Activated CD4-positive, alpha-beta T cell treated with anti-CD3 and anti-CD28 coated beads for 48 hours (primary cell): ENCODE measurements around the gene THBS2.
"Not testable (repeated sequence)": the region's sequence is repeated elsewhere in the genome, so short reads cannot be mapped to it uniquely, and the experiment has no call there.

Source experiments
- DNase-seq: peaks from one replicate; pipeline ENCODE4 v3.0.0-alpha.2; 2020

Gene THBS2

DNA sequence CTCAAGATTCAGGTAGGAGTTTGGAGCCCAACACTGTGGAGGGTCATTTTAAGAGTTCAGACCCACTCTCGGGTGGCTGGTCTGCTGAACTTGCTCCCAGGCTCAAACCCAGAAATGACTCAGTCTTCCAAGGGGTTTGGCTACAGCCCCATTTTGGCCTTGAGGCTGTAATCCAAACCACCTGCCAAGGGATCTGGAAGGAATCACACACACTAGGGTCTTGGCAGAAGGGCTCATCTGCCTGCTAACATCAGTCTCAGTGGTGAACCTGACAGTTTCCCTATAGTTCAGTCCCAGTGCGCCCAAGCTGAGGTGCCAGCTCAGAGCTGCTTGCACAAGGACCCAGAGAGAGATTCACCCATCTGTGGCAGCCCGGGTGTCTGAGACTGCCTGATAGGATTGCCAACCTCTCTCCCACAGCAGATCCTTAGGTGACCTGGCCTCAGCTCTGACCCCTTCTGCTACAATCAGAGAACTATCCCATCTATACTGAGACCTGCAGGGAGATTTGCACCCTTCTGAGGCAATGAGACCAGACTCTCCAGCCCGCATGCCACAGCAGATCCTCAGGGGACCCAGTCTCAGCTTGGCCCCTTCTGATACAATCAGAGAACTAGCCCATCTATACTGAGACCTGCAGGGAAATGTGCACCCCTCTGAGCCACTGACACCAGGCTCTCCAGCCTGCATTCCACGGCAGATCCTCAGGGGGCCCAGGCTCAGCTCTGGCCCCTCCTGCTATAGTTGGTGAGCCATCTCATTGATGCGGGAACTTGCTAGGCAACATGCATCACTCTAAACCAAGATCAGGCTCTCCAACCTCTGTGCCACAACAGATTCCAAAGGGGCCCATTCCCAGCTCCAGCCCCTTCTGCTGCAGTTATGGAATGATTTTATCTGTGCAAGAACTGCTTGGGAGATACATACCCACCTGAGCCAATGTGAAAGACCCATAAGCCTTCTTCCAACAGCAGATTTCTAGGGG, 48.2 kb downstream of the THBS2 start:
- no peak for DNase-seq

DNA sequence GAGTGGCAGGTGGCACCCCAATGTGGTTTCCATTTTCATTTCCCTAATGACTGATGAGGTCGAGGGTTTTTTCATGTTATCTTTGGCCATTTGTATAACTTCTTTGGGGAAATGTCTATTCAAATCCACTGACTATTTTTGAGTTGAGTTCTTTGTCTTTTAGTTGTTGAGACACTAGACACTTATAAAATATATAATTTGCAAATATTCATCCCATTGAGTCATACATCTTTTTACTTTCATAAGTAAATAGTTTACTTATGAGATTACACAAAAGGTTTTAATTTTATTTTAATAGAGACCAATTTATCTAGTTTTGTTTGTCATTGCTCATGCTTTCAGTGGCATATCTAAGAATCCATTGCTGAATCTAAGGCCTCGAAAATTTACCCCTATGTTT, 49.5 kb downstream of the THBS2 start:
- no peak for DNase-seq

DNA sequence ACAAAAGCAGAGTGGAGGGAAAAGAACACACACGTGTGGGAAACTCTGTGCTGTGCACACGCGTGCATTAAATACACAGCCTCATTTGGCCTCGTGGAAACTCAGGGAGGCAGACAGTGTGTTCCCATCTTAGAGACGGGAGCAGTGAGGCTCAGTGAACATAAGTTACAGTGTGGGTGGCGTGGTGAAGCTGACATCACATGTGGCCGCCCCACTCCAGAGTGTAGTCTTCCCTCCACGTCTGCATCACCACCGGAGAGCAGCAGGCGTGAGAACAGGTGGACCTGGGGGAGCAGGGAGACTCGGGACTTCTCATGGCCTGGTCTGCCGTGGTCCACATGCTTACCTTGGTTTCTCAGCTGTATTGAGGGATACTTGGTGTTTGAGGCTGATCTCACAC, 51.7 kb downstream of the THBS2 start:
- DNase-seq: no peak

DNA sequence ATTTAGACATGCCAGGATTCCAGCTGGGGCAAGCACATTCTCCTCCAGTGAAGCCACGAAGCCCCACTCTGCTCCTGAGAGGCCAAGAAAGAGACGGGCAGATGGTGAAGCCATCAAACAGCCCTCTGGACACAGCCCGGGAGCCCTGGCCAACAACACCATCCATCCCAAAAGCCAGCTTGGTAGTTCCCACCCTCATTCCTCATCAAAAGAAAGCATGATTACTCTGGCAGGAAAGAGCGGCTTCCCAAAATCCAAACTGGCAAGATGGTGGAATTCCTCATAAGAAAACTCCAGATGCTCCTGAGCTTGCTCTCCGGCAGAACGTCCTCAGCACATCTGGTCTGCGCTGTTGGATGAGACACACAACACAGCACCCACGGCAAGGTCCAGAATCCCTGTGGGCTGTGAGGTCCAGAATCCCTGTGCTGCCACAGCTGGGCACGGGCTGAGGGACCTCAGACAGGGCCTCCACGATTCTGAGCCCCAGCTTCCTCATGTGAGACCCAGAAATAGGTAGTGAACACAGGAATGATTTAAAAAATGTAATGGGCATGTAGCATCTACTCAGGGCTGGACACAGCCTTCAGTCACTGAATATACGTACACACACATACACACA, 52.6 kb downstream of the THBS2 start:
- DNase-seq: no peak

DNA sequence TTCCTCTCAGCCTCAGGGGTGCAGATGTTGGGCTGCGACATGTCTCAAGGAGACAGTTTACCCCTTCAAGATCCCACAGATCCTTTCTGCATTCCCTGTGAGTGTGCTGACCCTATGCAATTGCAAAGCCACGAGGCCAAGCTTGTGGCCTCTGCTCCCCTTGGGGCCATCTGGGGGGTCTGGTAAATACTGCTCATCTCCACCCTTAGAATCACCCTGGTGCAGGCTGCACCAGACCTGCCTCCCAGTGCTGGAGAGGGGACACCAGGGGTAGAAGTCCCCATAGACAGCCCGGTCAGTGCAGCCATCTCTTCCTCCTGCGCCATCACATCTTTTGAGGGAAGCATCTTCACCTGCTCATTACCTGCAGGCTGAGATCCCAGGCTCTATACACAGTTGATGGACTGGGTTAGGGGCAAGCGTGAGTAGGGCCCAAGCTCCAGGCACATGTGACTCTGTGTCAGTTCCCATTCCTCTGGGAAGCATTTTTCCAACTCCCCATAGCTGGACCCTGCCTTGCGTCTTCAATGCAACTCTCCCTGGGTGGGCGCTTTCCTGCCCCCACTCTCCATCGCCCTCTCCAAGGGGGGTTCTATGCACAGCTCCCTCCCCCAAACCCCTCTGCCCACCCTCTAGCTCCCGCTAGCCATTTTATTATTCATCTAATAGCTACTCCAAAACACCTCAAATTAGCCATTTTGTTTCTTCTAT, 53.9 kb downstream of the THBS2 start:
- no peak for DNase-seq

DNA sequence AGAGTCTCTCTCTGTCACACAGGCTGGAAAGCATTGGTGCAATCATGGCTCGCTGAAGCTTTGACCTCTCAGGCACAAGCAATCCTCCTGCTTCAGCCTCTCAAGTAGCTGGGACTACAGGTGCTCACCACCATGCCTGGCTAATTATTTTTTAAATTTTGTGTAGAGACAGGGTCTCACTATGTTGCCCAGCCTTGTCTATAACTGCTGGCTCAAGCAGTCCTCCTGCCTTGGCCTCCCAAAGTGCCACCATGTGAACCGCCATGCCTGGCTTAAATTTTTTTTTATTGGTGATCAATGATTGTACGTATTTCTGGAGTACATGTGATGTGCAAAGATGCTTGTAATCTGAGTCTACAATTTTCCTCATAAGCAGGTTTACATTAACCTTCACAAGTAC, 54.8 kb downstream of the THBS2 start:
- no peak for DNase-seq

DNA sequence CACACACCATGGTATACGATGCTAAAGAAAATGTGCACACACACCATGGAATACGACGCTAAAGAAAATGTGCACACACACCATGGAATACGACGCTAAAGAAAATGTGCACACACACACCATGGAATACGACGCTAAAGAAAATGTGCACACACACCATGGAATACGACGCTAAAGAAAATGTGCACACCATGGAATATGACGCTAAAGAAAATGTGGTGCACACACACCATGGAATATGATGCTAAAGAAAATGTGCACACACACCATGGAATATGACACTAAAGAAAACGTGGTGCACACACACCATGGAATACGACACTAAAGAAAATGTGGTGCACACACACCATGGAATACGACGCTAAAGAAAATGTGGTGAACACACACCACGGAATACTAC, 55.7 kb downstream of the THBS2 start:
- DNase-seq: not testable (repeated sequence)

DNA sequence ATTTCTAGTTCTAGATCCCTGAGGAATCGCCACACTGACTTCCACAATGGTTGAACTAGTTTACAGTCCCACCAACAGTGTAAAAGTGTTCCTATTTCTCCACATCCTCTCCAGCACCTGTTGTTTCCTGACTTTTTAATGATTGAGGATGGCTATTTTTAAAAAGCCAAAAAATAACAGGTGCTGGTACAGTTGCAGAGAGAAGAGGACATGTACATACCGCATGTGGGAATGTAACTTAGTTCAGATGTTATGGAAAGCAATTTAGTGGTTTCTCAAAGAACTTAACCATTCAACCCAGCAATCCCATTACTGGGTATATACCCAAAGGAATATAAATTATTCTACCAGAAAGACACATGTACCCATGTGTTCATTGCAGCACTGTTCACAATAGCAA, 57.4 kb downstream of the THBS2 start:
- DNase-seq: not testable (repeated sequence)

DNA sequence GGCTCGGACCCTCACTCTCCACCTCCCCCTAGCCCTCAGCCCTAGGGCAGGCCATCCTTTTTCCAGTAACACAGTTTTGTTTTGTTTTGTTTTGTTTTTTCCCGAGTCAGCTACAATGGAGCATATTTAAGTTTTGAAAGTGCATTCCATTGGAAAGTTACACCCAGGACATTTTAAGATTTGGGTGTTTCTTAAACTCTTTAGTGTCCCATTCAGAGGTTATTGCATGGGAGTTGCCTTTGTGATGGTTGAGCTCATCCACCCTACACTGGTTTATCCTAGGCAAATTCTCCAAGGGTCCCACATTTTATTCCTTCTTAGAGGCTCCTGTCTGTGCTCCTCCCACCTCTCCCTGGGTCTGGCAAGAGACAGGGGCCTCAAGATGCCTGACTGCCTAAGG, 58.9 kb downstream of the THBS2 start:
- no peak for DNase-seq

DNA sequence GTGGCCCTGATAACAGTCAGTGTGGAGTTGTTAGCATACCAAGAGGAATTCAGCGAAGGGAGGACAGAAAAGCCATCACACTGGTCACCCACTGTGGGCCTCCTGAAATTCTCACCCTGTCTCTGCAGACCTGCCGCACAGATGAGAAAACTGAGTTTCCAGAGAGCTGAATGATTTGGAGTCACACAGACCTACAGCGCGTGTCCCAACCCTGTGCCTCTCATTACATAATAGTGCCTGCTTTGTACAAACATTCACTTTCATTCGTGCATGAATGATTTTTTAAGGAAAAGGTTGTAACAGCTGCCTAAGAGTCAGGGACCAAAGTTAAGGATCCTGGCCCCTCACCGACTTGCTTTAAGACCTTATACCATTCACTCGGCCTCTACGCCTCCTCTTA, 62.7 kb downstream of the THBS2 start:
- no peak for DNase-seq

DNA sequence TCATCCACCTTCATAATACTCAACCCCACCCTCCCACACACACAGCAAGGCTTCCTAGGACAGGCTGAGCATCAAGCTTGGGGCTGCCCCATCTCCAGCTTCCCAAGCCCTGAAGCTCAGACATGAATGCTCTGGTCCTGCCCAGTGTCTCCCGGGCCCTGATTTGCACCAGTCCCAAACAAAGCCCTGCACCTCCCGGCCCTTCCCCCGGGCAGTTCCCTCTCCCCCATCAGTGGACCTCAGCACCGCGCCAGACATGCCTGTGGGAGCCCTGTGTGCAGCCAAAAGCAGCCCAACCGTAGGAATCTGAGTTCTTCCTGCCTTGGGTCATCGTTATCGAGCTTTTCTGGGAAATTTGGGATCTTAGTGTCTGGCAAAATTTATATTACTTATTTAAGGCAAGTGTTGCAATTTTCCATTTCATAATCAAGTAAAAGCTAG, 63.5 kb downstream of the THBS2 start:
- no peak for DNase-seq

DNA sequence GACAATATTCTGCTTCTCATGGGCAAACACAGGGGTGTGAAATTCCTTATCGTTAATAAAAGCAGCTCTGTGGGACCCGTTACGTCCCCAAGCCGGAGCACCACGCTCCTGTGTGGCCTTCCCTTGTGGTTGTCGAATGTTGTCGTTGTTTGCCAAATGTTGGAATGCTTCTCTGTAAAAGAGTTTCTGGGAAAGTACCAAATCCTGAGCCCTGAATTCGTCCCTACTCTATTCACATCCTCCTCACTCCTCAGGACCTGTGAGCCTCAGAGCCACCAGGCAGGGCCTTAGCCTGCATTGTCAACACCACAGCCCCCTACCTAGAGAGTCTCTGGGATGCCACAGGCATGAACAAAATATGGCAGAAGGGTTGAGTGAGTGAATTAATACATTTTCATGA, 64.0 kb downstream of the THBS2 start:
- DNase-seq: no peak

DNA sequence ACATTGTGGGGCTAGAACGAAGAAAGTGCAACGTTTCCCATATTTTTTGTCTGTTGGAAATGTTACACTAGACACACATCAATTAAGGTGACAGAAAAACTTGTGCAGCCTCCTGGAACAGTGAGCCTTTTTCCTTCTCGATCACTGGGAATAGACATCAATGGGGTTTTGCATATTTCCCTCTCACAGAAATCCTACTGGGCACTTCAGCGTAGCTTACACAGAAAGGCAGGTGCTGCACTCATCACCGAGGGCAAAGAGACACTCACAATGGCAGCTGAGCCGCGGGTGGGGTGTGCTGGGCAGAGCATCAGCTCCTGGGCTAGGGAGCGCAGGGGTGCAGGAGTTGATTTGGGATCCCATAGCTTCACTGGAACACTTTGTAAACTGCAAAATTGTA, 64.5 kb downstream of the THBS2 start:
- DNase-seq: no peak

DNA sequence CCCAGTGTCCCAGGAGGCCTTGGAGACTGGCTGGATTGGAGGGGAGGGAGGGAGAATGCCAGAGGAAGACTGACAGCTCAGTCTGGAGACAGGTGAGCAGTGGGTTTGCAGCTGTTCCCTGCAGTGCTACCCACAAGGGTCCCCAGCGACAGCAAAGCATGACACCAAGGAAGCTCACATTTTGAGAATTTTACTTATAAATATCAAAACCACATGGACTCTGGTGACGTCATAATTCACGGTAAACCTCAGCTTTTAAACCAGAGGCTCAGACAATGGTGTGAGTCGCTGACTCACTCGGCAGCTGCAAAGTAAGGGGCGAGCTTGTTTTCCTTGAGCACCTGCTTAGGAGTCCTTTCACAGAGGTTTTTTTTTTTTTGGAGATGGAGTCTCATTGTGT, 65.2 kb downstream of the THBS2 start:
- peak; percentile 20 for DNase-seq

DNA sequence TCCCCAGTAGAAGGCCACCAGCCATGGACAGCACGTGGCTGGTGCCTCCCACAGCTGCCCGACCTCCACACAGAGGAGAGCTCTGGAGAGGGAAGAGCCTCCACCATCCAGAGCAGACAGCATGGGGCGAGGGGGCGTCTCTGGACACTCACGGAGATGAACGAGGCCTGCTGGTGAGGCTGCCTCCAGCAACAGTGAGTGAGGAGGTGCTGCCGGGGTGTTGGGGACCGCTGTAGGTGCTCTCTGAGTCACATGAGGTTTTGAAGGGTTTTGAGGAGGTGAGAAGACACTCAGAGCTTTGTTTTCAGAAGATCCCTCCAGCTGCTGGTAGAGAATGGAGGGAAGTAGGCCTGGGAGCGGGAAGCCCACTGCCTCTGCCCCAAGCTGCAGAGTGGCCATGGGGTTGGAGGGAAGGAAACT, 65.6 kb downstream of the THBS2 start:
- DNase-seq: no peak

DNA sequence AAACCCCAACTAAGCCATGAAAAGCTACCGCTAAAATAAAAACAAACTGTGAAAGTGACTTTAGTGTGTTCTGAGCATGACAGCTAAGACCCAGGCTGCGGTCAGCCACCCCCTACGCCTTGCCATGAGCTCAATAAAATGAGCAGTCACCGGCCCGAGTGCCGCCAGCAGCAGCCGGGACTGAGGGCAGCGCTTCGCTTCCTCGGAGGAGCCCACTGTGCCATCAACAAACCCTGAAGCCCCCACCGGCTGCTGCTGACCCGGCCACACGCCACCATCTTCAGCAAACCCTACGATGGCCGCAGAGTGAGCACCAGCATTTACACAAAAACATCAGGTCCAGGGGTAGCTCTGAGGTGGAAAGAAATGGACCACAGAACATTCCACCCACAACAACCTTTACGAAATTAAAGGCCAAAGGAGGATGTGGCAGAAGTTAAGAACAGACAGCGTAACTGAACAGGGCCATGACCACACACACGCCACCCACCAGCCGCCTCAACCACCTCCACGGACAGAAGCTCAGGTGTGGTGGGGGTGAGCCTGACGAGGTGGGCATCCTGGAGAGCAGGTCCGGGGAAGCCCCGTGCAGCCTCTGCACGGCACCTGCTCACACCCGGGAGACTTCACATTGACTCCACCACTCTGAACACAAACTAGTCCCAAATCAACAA, 67.0 kb downstream of the THBS2 start:
- no peak for DNase-seq

DNA sequence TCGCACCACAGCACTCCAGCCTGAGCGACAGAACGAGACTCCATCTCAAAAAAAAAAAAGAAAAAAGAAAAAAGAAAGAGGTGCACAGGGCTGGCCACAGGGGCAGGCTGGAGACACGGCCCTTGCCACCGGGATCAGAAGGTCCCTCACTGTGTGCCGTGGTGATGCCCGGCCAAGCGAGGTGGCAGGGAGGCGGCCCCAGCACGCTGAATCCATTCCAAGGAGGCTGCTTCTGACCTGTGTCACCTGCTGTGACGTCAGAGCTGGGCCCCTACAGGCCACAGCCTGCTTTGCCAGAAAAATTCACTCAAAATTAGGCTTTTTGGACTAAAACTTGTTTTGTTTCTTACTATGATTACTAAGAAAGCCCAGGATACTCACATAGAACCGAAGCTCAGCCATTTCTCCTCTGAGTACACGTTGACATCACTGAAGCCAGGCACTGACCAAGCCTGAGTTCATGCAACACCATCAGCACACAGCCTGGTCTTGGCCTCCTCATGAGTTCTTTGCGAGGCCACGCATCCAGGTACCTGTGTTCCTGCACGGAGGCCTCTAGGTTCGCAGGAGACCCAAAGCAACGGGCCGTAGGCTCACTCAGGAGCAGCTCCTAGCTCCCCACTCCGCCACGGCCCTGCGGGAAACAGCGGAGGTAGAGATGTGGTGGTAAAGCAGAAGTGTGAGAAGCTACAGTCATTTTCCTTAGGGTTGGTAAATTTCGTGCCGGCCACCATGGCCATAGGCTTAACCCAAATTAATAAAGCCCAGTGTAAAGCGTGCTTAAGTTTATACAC, 67.8 kb downstream of the THBS2 start:
- DNase-seq: no peak

DNA sequence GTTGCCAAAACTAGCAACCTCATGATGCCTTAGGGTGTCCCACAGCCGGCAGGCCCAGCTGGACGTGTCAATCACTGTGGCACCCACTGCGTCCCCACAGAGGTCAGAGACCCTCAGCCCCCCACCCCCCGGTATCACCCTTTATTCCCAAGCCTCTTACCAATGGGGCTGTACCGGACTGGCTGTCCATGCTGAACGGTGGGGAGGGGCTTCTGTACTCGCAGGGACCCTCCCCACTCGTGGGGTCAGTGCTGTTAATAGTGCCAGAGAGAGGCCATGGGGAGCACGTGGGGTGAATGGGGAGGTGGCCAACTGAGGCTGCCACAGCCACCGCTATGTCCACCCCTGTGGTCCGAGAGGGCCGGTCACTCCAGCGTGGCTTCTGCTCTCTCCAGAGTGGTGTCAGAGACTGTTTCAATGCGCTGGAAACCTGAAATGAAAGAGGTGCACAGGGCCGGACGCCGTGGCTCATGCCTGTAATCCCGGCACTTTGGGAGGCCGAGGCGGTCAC, 68.6 kb downstream of the THBS2 start:
- no peak for DNase-seq

DNA sequence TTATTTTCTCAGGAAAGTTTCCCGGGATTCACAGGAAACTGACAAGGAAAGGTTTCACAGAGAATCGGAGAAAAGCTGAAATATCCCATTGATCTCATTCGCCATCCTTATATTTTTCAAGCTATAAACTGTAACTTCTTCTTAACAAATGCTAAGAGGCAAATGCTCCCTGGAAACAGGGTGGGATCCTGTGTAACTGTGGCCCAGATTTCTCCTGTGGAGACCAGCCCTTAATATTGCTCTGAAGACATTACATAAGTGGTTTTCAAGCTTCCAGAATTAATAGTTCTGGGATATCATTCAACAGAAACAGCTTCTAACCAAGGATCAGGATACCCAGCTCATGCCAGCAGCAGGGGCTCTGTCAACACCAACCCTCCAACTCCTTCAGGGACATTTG, 69.2 kb downstream of the THBS2 start:
- DNase-seq: no peak

DNA sequence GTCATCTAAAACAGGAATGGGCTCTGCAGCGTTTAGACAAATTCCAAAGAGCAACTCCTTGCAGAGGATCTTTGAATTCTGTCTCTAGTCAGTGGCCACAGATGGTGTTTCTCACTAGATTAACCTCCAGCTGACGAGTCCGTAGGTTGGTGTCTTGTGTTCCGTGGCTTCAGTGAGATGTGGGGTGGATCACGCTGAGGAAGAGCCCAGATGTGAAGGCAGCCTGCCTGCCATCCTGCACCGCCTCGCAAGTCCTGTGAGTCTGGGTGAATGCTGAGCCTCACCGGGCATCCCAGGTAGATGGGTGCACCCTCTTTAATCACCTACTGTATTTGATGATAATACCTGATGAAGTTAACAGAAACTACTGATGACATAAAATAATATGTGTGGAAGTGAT, 70.4 kb downstream of the THBS2 start:
- DNase-seq: no peak

DNA sequence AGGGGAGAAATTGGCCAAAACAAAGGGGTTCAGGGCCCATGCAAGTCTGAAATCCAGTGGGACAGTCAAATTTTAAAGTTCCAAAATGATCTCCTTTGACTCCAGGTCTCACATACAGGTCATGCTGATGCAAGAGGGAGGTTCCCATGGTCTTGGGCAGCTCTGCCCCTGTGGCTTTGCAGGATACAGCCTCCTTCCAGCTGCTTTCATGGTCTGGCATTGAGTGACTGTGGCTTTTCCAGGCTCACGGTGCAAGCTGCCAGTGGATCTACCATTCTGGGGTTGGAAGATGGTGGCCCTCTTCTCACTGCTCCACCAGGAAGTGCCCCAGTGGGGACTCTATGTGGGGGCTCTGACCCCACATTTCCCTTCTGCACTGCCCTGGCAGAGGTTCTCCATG, 73.8 kb downstream of the THBS2 start:
- not testable (repeated sequence) for DNase-seq
